ENCODE data around the gene ZNF700.
"Not testable (repeated sequence)": the region's sequence is repeated elsewhere in the genome, so short reads cannot be mapped to it uniquely, and the experiment has no call there.

The ZNF700 gene

GRCh38 chr19:11989112-11989456, 64.2 kb downstream of the ZNF700 start:
- WGBS, 2 experiments (ENCODE audit: insufficient coverage in 2 of 2): 83 to 84% methylated on average over 8 to 9 of the region's 9 CpGs
- peak overlapping the region; percentile 84 for H3K4me3 ChIP-seq (ENCODE audit: extremely low read depth, insufficient read depth, low read length, poor library complexity, severe bottlenecking)
- H3K9me3 ChIP-seq (ENCODE audit: control insufficient read depth, low read length): peaks cover 8% of the 10 kb centered on the region

DNA sequence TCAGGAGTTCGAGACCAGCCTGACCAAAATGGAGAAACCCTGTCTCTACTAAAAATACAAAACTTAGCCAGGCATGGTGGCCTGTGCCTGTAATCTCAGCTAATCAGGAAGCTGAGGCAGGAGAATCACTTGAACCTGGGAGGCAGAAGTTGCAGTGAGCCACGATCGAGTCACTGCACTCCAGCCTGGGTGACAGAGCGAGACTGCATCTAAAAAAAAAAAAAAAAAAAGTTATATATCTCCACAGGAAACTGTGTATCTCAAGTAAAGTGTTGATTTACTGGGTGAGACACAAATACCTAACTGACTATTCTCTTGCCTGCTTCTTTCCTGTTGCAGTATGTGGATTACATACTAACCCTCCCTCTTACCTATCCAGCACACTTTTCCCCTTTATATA, 67.0 kb downstream of the ZNF700 start:
- not testable (repeated sequence) for H3K9me3 ChIP-seq (ENCODE audit: control insufficient read depth, low read length); H3K4me1 ChIP-seq (ENCODE audit: control insufficient read depth, insufficient read depth, low read length, poor library complexity, severe bottlenecking); H3K4me3 ChIP-seq (ENCODE audit: extremely low read depth, insufficient read depth, low read length, poor library complexity, severe bottlenecking); H3K27ac ChIP-seq (ENCODE audit: low read depth, low read length, severe bottlenecking)
- 83% methylated on average over 1 of the region's 4 CpGs; no CpG with 5 or more reads in 1 of the 2 experiments for WGBS, 2 experiments (ENCODE audit: insufficient coverage in 2 of 2)
- peaks cover 33% of the 10 kb centered on the region for H3K36me3 ChIP-seq (ENCODE audit: control insufficient read depth, insufficient read depth, low read length)

More at GRCh38 chr19:11989112-11989456, 64.2 kb downstream of the ZNF700 start:
- Histone ChIP-seq H3K36me3 (ENCODE audit: control insufficient read depth, insufficient read depth, low read length) (peaks cover 26% of the 10 kb centered on the region), H3K4me1 (ENCODE audit: control insufficient read depth, insufficient read depth, low read length, poor library complexity, severe bottlenecking) (no peaks in the 10 kb centered on the region), H3K27ac (ENCODE audit: low read depth, low read length, severe bottlenecking) (no peak overlapping the region)

- peaks cover 4% of the 10 kb centered on the region for H3K9me3 ChIP-seq (ENCODE audit: control insufficient read depth, low read length)
- whole genome bisulfite sequencing, 2 experiments (ENCODE audit: insufficient coverage in 2 of 2): no CpG with 5 or more reads among the region's 1 CpG
- no peaks in the 10 kb centered on the region for H3K4me1 ChIP-seq (ENCODE audit: control insufficient read depth, insufficient read depth, low read length, poor library complexity, severe bottlenecking)
- H3K36me3 ChIP-seq (ENCODE audit: control insufficient read depth, insufficient read depth, low read length): peaks cover 35% of the 10 kb centered on the region
- H3K4me3 ChIP-seq (ENCODE audit: extremely low read depth, insufficient read depth, low read length, poor library complexity, severe bottlenecking): no peak overlapping the region
- no peak overlapping the region for H3K27ac ChIP-seq (ENCODE audit: low read depth, low read length, severe bottlenecking)
Measured at GRCh38 chr19:11995174-11995573, 70.3 kb downstream of the ZNF700 start.

Data from mesodermal cell (in vitro differentiated cells).